Adrenal gland (tissue), 12 donors: Measurements from ENCODE around the gene SLC25A15. TPM values are rescaled to one million over a fixed set of nuclear protein-coding genes. Genes with fewer than 3 reads are reported as not detected.
"Not testable (repeated sequence)": the region's sequence is repeated elsewhere in the genome, so short reads cannot be mapped to it uniquely, and the experiment has no call there.

Experiments used
- DNase-seq, 7 donors: peaks; one replicate each; pipeline ENCODE4 v3.0.0-alpha.2; 2019 to 2020
- H3K27ac ChIP-seq, 5 donors: fragments of 200-600 bp; sonication (generic) in 4 of 5; 1 replicate in 3 of 5; 2 replicates in 2 of 5; pipeline versions ENCODE4 v1.5.1 to v1.8.0; 2016 to 2020; ENCODE audit warnings: mild to moderate bottlenecking in 1 of 5
- H3K27me3 ChIP-seq: fragments of 200-600 bp; 2 replicates; pipeline ENCODE4 v1.8.0; 2021
- H3K36me3 ChIP-seq, 2 donors: fragments of 200-600 bp; replicated peaks in 1 of 2; 1 replicate in 1 of 2; 2 replicates in 1 of 2; pipeline versions ENCODE4 v1.5.1 to v1.8.0; 2018 to 2022
- H3K4me1 ChIP-seq, 2 donors: fragments of 200-600 bp; replicated peaks in 1 of 2; 1 replicate in 1 of 2; 2 replicates in 1 of 2; pipeline versions ENCODE4 v1.5.1 to v1.8.0; 2018 to 2021
- H3K4me3 ChIP-seq, 4 donors: fragments of 200-600 bp; sonication (generic) in 3 of 4; one replicate each; pipeline ENCODE4 v1.5.1; 2016 to 2018
- H3K9me3 ChIP-seq, 3 donors: fragments of 200-600 bp; sonication (generic) in 1 of 3; replicated peaks in 1 of 3; 1 replicate in 2 of 3; 2 replicates in 1 of 3; pipeline versions ENCODE4 v1.5.1 to v1.8.0; 2016 to 2021
- CTCF ChIP-seq, 6 experiments: fragments of 450-650 bp in 4 of 6; fragments of 200-600 bp in 2 of 6; sonication (generic) in 1 of 6; IDR thresholded peaks; 1 replicate in 5 of 6; 2 replicates in 1 of 6; pipeline versions ENCODE4 v1.5.1 to v1.8.0; 2016 to 2021; ENCODE audit warnings: antibody characterized with exemption in 6 of 6, mild to moderate bottlenecking in 2 of 6, moderate library complexity in 1 of 6
- POLR2A ChIP-seq, 2 donors: fragments of 450-650 bp; IDR thresholded peaks; one replicate each; pipeline ENCODE4 v1.6.1; 2017; ENCODE audit warnings: antibody characterized with exemption in 2 of 2, mild to moderate bottlenecking in 2 of 2, moderate library complexity in 1 of 2
- WGBS, 4 donors: extraction: QIAGEN DNeasy Blood & Tissue Kit in 2 of 4; methylation state at CpG; one replicate each; pipeline versions ENCODE4 v1.1.5 to v1.1.7; 2013 to 2017; 5-methylcytosine and 5-hydroxymethylcytosine counted together
- intact Hi-C, 2 donors: fragments of 100-400 bp; cut with DNase I; formaldehyde crosslinking; loops; one replicate each; pipeline versions ENCODE4 v1.14.1 to v1.15.0; 2022 to 2023
- polyA plus RNA-seq, 3 donors: library from polyadenylated mRNA; stranded (reverse); fragments of 200-250 nt in 2 of 3; fragments of 350-450 nt in 1 of 3; fragmentation: Illumina TruSeq in 1 of 3; extraction: RNeasy Lipid Tissue Mini Kit (QIAGEN cat#74804) in 1 of 3; gene quantifications; one replicate each; pipeline ENCODE4 v1.2.3, GENCODE V29; 2013 to 2014
- total RNA-seq, 9 donors: library from RNA; depleted of rRNA in 4 of 9; stranded (reverse); fragments of >200 nt in 4 of 9; fragments of 120-200 nt in 1 of 9; fragmentation: NEBNext Ultra II Directional in 1 of 9; extraction: Animal tissue kit (Norgen Biotek cat#: 25700) in 1 of 9; gene quantifications; one replicate each; pipeline versions ENCODE4 v1.1.0 to v1.2.4, GENCODE V29; 2013 to 2023
- donor health status: healthy with polysubstance abuse.
- donor health status: Bipolar disorder and iron deficiency.
- donor health status: DM: yes; HTN: yes; CAD: no.
- donor health status: DM: no; HTN: no; CAD: no.
- donor health status: DM: no; HTN: no; CAD: no.
- donor health status: DM: yes; HTN: yes; CAD: no.

SLC25A15 gene
- total and polyA plus RNA-seq, 12 donors, result 0.32 to 27.9 (median 4.0) TPM

GRCh38 chr13:40813667-40814454, 24.4 kb downstream of the SLC25A15 start:
- Histone ChIP-seq H3K27ac (no peak overlapping the region), H3K9me3 (no peaks in the 10 kb centered on the region), H3K36me3 (no peaks in the 10 kb centered on the region), H3K4me1 (no peaks in the 10 kb centered on the region), H3K27me3 (no peaks in the 10 kb centered on the region), H3K4me3 (no peak overlapping the region)
- no peak for DNase-seq
- WGBS, 4 donors, result 38 to 89% (median 84%) methylated on average over 2 to 7 of the region's 7 CpGs
- TF ChIP-seq POLR2A (IDR thresholded peaks at IDR 0.05) (no peak), CTCF (IDR thresholded peaks at IDR 0.05) (peak; percentile 5 to 42 (median 34))
- intact Hi-C loops, result no loop called here

GRCh38 chr13:40814803-40815202, 25.4 kb downstream of the SLC25A15 start:
- DNase-seq, result no peak
- Histone ChIP-seq H3K4me1 (no peaks in the 10 kb centered on the region), H3K27me3 (no peaks in the 10 kb centered on the region), H3K36me3 (no peaks in the 10 kb centered on the region), H3K27ac (no peak overlapping the region), H3K9me3 (no peaks in the 10 kb centered on the region), H3K4me3 (no peak overlapping the region)
- intact Hi-C loops, result no loop called here
- WGBS, 4 donors, result 95 to 99% (median 98%) methylated on average over 2 of the region's 2 CpGs
- TF ChIP-seq POLR2A (IDR thresholded peaks at IDR 0.05) (no peak), CTCF (IDR thresholded peaks at IDR 0.05) (no peak)

GRCh38 chr13:40818926-40819325, 29.5 kb downstream of the SLC25A15 start:
- no peaks in the 10 kb centered on the region for H3K9me3 ChIP-seq
- H3K4me1 ChIP-seq, result no peaks in the 10 kb centered on the region
- H3K4me3 ChIP-seq, result no peak overlapping the region
- intact Hi-C loops, result no loop called here
- H3K27ac ChIP-seq, result no peak overlapping the region
- no peak for DNase-seq
- no peaks in the 10 kb centered on the region for H3K27me3 ChIP-seq
- 86 to 95% (median 90%) methylated on average over 5 of the region's 5 CpGs for WGBS, 4 donors
- TF ChIP-seq POLR2A (IDR thresholded peaks at IDR 0.05) (no peak), CTCF (IDR thresholded peaks at IDR 0.05) (no peak)
- no peaks in the 10 kb centered on the region for H3K36me3 ChIP-seq

- Histone ChIP-seq H3K9me3 (no peaks in the 10 kb centered on the region), H3K4me1 (no peaks in the 10 kb centered on the region), H3K36me3 (no peaks in the 10 kb centered on the region), H3K27ac (no peak overlapping the region), H3K27me3 (no peaks in the 10 kb centered on the region), H3K4me3 (no peak overlapping the region)
- DNase-seq, result no peak
- WGBS, 4 donors, result 74 to 90% (median 83%) methylated on average over 1 of the region's 1 CpG
- TF ChIP-seq POLR2A (IDR thresholded peaks at IDR 0.05), result no peak
- no peak for TF ChIP-seq CTCF (IDR thresholded peaks at IDR 0.05)
- intact Hi-C loops, result no loop called here
Observed at GRCh38 chr13:40819797-40820315, 30.4 kb downstream of the SLC25A15 start.

GRCh38 chr13:40839725-40840124, 50.3 kb downstream of the SLC25A15 start:
- 69 to 81% (median 74%) methylated on average over 2 of the region's 2 CpGs for WGBS, 4 donors
- DNase-seq, H3K4me1 ChIP-seq, H3K27me3 ChIP-seq, H3K9me3 ChIP-seq, H3K4me3 ChIP-seq, H3K27ac ChIP-seq, H3K36me3 ChIP-seq, intact Hi-C loops: not testable (repeated sequence)

- DNase-seq, H3K9me3 ChIP-seq, H3K4me1 ChIP-seq, intact Hi-C loops, H3K4me3 ChIP-seq, H3K36me3 ChIP-seq, H3K27me3 ChIP-seq, H3K27ac ChIP-seq: not testable (repeated sequence)
- 94 to 98% (median 97%) methylated on average over 2 of the region's 2 CpGs for WGBS, 4 donors
Observed at GRCh38 chr13:40840955-40841354, 51.5 kb downstream of the SLC25A15 start.
